T-helper 2 cell treated with Interferon-gamma antibody and Interleukin-4, amounts not matched to agents 100 ng/mL and 5 ng/mL, for 36 hours (primary cell): ENCODE results near the gene ALOXE3. TPM values are rescaled to one million over a fixed set of nuclear protein-coding genes. Genes with fewer than 3 reads are reported as not detected.

Experiments used
- intact Hi-C: fragments of 100-400 bp; cut with micrococcal nuclease; formaldehyde crosslinking; loops from one replicate; pipeline ENCODE4 v1.15.1; 2023
- total RNA-seq: library from RNA; stranded (reverse); gene quantifications from 2 replicates; pipeline ENCODE4 v1.2.3, GENCODE V29; 2022

The ALOXE3 gene
- total RNA-seq, 1 donor from 2014 or later, result not detected

DNA sequence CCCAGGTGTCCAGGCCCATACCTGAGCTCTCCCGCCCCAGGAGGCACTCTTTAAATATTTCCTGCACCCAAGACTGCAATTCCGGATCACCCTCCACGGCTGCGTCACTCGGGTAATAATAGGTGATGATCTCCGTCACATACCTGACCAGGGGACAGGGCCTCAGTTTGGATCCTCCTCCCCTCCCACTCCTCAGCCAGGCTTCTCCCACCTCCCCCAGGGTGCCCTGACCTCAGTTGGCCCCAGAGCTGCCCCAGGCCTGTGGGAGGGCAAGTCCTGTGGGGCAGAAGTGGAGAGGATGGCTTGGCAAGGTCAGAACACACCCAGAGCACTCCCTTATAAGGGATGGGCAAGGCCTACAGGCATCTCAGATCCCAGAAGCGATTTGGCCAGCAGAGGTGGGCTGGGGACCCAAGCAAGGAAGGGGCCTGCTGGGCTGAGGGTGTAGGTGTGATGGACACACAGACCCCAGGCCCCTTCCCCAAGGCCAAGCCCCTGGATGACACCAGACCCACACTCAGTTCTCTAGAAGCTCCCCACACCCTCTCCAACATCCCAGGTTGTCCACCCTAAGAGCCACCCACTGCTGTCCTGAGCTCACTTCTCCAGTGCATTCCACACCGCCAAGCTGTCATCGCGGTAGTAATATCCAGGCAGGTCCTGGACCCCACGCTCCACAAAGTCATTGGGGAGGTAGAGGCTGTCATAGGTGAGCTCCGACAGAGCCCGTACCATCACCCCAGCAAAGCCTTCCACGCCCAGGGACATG is 42.6 kb downstream of the ALOXE3 start:
- intact Hi-C loops, result no loop called here

DNA sequence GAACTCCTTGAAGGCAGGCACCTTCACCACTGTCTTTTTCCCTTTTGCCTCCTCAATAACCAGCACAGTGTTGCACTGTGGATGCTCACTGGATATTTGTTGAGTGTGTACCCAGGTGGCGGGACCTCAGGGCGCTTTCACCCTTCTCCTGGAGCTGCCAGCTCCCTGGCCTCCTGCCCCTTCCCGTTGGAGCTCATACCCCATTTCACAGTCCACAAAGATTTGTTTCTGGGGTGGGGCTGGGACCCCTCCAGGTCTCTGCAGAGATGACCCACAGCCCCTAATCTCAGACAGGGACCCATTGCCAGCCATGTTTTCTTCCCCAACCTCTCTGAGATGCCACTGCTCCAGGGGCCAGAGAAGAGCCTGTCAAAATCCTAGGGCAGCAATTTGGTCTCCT is 43.2 kb downstream of the ALOXE3 start:
- intact Hi-C loops, result no loop called here

DNA sequence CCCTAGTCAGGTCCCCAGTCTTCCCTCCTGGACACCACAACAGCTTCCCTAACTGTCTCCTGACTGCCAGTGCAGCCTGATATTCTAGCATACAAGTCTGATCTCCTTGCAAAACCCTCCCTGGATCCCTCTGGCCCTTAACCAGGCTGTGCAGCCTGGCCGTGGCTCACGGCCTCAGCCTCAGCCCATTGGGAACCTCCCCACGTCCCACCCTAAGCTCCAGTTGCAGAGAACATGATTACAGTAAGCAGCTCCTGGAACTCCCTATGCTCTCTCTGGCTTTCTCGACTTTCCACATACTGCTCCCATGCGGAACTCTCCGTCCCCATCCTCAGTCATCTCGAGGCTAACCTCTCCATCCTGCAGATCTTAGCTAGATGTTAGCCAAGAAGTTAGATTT is 43.8 kb downstream of the ALOXE3 start:
- intact Hi-C loops, result no loop called here

DNA sequence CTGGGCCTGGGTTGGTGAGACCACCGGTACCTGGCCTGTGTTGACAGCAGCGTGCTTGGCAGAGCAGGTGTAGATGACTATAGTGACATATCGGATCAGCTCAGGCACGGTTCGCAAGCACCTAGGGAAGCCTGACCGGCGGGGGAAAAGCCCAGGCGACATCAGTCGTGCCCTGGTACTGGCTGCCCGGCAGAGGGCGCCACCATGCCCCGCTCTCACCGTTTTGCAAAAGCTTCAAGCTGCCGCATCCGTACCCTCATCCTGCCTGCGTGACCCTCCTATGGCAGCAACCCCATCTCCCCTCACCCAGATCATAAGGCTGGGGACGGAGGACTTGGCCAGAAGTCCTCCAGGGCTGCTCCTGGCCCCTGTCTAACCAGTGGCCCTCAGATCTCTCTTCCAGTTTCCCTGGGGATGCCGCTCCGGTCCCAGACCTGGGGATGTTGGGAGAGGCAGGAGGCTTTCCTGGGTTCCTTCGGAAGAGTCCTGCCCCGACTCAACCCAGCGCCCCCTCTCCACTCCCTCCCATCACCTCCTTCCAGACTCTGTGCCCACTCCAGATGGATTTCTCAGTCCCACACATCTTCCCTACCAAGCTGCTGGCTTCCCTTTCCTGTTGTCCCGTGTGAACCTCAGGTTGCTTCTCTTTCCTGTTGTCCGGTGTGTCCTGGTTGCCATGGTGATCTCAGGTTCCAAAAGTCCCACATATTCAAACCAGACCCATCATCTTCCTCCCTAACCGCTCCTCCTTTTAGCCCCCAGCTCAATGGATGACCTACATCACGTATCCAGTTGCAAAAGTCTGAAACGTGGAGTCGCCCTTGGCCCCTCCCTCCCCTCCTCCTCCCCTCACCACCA is 44.5 kb downstream of the ALOXE3 start:
- intact Hi-C loops, result no loop called here

DNA sequence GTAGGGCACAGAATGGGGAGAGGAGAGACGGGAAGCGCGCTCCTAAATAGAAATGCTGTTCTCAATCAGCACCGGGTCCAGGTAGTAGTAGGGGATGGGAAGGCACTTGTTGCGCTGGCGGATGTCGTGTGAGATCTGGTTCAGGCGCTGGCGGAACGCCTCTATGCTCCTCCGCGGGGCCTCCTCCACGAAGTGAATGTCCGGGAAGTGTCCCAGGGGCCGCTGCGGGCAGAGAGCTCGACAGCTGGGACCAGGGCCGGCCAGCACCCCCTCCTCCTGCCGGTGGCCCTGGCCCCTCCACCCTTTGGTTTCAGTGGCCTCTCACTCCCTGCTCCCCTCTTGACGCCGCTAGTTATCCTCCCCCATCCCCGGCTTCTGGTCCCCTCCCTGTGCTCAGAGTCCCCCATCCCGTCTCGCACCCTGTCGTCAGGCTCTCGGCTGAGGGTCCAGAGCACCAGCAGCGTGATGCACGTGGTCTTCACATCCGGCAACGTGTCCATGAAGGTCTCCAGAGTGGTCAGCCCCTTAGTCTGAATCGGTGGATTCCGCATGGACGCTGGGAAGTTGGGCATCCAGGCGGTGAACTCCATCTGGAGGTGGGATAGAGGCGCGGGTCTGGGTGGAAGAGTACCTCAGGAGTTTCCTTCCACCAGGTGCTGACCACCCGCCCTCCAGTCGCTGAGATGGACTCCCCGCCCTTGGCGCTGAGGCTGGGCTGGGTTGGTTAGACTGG is 45.4 kb downstream of the ALOXE3 start:
- intact Hi-C loops, result no loop called here

DNA sequence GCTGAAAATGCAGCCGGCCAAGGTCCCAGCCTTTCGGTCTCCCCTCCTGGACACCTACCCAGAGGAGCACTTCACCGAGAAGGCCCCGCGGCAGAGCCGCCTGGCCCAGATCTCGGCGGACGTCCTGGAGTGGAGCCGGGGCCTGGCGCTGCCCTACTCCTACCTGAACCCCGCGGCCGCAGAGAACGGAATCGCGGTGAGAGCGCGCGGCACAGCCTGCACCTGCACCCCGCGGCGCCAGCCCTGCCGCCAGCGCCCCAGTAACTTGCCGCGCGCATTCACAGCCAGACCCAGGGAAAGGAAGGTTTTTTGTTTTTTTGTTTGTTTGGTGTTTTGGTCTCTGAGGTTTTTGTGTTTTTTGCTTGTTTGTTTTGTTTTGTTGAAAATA is 46.0 kb downstream of the ALOXE3 start:
- intact Hi-C loops, result no loop called here

DNA sequence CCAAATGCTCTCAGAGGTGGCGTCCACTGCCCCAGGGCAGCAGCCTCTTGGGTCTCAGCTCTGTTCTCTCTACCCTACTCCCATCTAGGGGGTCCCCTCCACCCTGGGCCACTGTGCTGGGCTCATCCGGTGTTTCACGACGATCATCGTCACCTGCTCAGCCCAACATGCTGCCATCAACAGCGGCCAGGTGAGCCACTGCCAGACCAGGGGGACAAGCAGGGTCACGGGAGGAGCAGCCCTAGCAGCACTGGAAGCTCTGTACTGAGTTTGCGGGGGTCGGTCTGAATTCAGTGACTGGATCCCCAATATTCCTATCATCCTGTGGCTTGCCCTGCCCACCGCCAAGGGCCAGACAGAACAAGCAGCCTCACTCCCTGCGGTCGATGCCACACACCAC is 46.8 kb downstream of the ALOXE3 start:
- intact Hi-C loops, result no loop called here

DNA sequence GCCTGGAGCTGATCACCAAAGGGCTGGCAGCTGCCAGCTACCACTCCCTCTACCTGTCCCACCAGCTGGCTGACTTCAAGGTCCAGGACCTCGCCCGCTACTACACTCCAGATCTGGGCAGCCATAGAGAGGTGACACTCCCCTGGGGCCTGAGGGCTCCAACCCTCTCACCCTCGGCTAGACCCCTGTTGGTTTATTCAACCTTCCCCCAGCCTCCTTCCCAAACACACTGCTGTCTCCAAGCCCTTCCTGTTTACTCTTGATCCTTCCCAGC is 48.8 kb downstream of the ALOXE3 start:
- intact Hi-C loops, result no loop called here

DNA sequence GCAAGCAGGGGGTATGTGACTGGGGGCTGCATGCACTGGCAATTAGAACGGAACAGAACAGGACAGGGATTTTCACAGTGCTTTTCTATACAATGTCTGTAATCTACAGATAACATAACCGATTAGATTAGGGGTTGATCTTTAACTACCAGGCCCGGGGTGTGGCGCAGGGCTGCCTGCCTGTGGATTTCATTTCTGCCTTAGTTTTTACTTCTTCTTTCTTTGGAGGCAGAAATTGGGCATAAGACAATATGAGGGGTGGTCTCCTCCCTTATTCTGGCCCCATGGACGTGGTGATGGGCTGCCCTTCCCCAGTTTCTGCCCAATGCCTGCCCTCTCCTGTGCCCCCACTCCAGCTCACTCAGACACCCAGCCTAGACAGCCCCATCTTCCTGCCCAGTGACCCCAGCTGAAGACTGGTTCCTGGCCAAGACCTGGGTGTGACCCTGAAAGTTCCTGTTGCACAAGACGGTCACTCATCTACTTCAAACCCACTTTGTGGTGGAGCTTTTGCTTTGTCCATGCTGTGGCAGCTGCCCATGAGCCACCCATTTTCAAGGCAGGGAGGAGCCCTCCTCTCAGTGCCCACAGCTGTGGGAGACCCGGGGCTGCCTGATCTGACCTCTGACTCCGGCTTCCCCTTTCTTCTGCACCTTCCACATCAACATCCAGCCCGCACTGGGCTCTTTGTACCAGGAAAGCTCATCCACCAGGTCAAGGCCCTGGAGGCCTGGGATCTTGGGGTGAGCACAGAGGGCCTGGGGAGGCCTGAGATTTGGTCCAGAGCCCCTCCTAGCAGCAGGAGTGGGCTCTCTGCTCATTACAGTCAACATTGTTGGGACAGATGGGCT is 49.4 kb downstream of the ALOXE3 start:
- intact Hi-C loops, result no loop called here

DNA sequence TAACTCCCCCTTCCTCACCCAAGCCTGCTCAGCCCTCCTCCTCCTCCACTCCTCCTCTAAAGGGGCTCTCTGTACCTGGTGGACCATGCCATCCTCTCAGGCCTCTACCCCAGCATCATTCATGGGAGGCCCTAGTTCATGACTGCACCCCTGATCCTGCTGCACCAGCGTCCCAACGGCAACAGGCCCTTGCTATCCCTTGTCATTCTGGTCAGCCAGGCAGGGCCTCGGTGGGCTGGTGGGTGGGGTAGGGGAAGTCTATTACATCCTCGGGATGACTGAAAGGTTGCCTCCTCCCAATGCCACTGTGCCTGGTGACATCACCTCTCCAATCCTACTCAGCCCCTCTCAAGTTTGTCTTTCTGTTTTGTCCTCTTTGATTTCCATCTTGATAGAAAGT is 50.5 kb downstream of the ALOXE3 start:
- intact Hi-C loops, result no loop called here

DNA sequence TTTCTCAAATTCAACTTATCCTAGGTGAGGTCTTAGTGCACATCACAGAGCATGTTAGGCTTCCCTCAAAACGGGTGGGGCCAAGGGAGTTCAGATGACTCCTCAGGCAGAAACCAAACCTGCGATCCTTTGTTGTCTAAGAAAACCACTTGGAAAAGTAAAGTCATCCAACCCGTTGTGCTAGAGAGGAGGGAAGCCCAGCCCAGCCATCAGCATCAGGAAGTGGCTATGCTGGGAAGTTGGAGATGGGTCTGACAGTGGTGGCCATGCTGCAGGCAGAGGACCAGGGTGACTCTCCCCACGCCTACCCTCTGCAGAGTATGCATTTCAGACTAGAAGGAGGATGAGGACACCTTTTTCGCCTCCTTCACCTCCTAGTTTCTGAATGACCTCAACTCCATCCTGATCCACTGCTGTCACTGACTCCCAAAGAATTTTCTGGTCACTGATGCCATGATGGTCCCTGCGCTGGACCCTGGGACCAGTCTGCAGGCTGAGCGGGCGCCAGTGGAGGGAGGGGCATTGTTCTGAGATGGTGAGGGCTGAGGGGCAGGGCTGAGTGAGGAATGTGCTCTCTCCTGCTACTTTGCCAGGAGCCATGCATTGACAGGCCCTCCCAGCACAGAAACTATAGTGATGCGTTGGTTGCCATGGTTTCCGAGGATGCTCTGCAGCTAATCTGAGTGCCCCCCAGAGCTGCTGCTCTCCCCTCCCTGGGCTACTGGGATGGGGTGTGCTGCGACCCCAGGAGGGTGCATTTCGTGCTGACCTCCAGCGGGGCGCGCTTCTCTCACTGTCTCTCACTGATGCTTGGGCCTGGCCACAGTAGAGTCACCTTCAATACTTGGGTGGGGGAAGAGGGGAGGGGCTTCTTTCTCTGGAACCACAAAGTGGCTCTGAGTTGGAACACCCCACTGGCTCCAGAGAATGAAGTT is 51.2 kb downstream of the ALOXE3 start:
- intact Hi-C loops, result no loop called here

DNA sequence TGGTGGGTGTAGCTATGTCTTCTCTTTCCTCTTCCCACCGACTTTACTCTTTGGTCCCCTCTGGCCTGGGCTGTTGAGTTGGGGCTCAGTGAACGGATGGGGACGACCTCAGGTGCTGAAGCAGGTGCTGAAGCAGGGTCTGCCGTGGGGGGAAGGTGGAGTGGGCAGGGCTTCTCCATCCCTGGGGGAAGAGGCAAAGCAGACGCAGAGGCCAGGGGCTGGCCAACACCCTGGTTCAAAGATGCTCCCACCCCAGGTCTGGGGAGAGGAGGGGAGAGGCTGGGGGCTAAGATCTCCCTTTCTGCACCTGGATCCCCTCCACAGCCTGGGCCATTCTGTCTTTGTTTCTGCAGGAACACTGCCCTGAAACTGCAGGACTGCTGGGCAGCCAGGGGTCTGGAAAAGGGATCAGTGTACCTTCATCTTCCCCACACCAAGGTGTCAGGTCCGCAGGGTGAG is 53.7 kb downstream of the ALOXE3 start:
- intact Hi-C loops, result loop anchor here (5.0 kb wide), 1 partner anchor 58 kb away; the partner anchor contains the start of gene HES7

DNA sequence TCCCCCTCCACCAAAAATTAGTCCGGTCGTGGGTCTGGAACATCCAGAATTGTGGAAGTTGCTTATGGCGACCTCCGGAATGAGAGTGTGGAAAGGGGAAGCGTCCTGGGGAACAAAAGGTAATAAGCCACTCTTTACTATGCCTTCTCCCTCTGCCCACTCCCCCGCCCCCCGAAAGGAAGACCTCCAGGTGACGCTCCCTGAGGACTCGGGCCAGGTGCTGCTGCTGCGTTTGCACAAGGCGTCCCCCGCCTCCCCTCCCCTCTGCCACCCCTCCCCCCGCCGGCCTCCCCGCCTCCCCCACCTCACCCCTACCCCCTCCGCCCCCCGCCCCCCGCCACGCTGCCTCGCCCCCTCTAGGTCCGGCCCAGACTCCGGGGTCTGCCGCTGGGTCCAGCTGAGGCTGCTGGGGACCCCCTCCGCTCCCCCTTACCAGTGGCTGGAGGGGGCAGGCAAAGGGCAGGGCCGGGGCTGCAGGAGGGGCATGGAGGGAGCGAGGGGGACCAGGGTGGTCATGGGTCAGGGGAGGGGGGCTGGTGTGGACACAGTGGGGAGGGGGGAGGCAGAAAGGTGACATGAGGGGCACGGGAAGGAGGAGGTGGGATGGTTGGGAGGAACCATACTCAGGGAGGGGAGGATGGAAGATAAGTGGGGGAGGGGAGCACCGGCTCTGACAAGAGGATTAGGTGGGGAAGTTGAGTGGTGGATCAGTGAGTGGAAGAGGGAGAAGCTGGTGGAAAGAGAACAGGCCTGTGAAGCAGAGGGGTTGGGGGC is 54.4 kb downstream of the ALOXE3 start:
- intact Hi-C loops, result loop anchor here (5.0 kb wide), 1 partner anchor 58 kb away; the partner anchor contains the start of gene HES7

DNA sequence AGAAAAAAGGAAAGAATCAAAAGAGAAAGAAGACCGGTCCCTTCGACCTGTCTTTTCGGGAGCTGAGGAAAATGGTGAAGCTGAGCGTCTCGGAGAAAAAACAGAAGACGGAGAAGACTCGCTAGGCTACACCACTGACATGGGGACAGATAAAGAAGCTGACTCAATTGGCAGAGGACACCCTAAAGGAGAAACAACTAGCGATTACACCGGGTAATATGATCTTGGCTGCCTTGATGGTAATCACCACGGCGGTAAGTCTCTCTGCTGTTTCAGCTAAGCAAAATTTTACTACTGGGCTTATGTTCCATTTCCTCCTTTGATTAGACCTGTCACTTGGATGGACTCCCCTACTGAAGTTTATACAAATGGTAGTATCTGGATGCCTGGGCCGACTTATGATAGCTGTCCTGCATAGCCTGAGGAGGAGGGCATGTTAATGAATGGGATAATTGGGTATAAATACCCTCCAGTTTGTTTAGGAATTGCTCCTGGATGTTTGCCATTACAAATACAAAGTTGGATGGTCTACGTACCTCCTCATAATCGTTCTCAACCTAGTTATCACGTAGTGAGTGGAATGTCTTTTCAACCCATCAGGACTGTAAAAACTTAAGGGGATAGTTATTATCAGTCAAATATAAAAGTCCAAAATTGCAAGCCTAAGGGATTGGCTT is 55.4 kb downstream of the ALOXE3 start:
- intact Hi-C loops, result loop anchor here (5.0 kb wide), 1 partner anchor 59 kb away; the partner anchor contains the start of gene HES7

DNA sequence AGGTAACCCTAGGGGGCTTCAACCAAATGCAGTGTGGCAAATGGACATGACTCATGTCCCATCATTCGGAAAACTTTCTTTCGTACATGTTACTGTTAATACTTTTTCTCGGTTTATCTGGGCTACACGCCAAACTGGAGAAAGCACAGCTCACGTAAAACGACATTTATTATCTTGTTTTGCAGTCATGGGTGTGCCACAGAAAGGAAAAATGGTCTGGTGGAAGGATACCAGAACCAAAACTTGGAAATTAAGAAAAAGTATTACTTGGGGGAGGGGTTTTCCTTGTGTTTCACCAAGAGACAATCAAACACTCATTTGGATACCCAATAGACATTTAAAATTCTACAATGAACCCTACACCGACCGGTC is 55.9 kb downstream of the ALOXE3 start:
- intact Hi-C loops, result loop anchor here (5.0 kb wide), 1 partner anchor 60 kb away; the partner anchor contains the start of gene HES7

DNA sequence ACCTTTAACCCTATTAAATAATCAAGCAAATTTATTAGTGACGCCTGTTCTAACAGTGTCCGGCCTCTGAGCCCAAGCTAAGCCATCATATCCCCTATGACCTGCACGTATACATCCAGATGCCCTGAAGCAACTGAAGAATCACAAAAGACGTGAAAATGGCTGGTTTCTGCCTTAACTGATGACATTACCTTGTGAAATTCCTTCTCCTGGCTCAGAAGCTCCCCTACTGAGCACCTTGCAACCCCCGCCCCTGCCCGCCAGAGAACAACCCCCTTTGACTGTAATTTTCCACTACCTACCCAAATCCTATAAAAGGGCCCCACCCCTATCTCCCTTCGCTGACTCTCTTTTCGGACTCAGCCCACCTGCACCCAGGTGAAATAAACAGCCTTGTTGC is 56.5 kb downstream of the ALOXE3 start:
- intact Hi-C loops, result loop anchor here (2.0 to 5.0 kb wide), 2 partner anchors 17 to 60 kb away; partner anchors contain the start of gene HES7

DNA sequence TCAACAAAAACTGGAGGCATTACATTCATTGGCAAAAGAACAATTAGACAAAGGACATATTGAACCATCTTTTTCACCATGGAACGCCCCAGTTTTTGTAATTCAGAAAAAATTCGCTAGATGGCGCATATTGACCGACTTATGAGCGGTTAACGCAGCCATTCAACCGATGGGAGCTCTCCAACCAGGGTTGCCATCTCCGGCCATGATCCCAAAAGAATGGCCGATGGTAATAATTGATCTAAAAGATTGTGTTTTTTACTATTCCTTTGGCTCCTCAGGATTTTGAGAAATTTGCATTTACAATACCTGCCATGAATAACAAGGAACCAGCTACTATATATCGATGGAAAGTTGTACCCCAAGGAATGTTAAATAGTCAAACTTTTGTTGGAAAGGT is 58.0 kb downstream of the ALOXE3 start:
- intact Hi-C loops, result loop anchor here (2.0 to 5.0 kb wide), 2 partner anchors 19 to 62 kb away; partner anchors contain the start of gene HES7

DNA sequence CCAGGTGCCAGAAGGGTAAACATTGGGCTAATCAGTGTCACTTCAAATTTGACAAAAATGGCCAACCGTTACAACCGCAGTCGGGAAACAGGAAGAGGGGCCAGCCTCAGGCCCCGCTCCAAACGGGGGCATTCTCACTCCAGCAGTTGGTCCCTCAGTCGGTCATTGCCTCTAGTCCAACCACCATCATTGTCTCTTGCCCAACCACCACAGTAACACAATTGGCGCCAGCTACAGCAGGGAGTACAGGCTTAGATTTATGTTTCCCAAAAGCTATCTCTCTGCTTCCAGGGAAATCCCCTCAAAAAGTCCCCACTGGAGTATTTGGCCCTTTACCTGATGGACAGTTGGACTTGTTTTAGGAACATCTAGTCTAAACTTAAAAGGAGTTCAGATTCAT is 59.2 kb downstream of the ALOXE3 start:
- intact Hi-C loops, result loop anchor here (5.0 kb wide), 3 partner anchors 42 to 232 kb away; no protein-coding TSS in a partner anchor
